ENCODE results near the gene FRMD5. TPM values are rescaled to one million over a fixed set of nuclear protein-coding genes. Genes with fewer than 3 reads are reported as not detected.

The FRMD5 gene
- total and polyA plus RNA-seq, 2 experiments from 2014 or later: 5.9 to 10.1 TPM

DNA sequence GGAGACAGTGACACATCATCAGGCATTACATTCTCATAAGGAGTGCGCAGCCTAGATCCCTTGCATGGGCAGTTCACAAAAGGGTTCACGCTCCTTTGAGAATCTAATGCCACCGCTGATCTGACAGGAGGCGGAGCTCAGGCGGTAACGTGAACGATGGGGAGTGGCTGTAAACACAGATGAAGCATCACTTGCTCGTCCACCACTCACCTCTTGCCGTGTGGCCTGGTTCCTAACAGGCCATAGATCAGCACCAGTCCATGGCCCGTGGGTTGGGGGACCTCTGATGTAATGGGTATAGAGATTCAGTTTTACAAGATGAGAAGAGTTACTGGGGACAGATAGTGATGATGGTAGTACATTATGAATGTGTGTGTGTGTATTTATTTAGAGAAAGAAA is 63.0 kb downstream of the FRMD5 start:
- no peak for DNase-seq (ENCODE audit: low spot score)
- H2AFZ ChIP-seq: no peak overlapping the region

GRCh38 chr15:44130778-44131177 is 64.3 kb downstream of the FRMD5 start:
- ATAC-seq (no peak), DNase-seq (ENCODE audit: low spot score) (no peak)
- H3K79me2 ChIP-seq (replicated peaks; ENCODE audit: insufficient read depth): no peaks in the 10 kb centered on the region
- H2AFZ ChIP-seq: no peak overlapping the region
- no peak overlapping the region for H3K4me2 ChIP-seq
- H3K27ac Mint-ChIP-seq: no peak overlapping the region
- no peak overlapping the region for H3K27ac ChIP-seq (ENCODE audit: low read depth)
- H3K27me3 ChIP-seq (ENCODE audit: insufficient read depth): no peaks in the 10 kb centered on the region
- H3K4me1 Mint-ChIP-seq: no peaks in the 10 kb centered on the region
- H4K20me1 ChIP-seq (replicated peaks; ENCODE audit: insufficient read depth): peaks cover 8% of the 10 kb centered on the region
- H3K36me3 ChIP-seq (ENCODE audit: insufficient read depth): no peaks in the 10 kb centered on the region
- no peaks in the 10 kb centered on the region; the same call in 1 of the 2 replicates for H3K9me2 ChIP-seq (ENCODE audit: insufficient read depth)
- no peaks in the 10 kb centered on the region for H3K27me3 Mint-ChIP-seq (ENCODE audit: insufficient read depth, low read depth, poor library complexity)
- no peak overlapping the region for H3K4me3 ChIP-seq
- H3F3A ChIP-seq (replicated peaks; ENCODE audit: low read depth): no peaks in the 10 kb centered on the region
- no peaks in the 10 kb centered on the region for H3K9me3 Mint-ChIP-seq
- no peaks in the 10 kb centered on the region for H3K36me3 Mint-ChIP-seq (ENCODE audit: low read depth)
- no peaks in the 10 kb centered on the region for H3K4me1 ChIP-seq (ENCODE audit: insufficient read depth)
- H3K4me3 Mint-ChIP-seq: no peak overlapping the region
- TF ChIP-seq, protein P1, sequence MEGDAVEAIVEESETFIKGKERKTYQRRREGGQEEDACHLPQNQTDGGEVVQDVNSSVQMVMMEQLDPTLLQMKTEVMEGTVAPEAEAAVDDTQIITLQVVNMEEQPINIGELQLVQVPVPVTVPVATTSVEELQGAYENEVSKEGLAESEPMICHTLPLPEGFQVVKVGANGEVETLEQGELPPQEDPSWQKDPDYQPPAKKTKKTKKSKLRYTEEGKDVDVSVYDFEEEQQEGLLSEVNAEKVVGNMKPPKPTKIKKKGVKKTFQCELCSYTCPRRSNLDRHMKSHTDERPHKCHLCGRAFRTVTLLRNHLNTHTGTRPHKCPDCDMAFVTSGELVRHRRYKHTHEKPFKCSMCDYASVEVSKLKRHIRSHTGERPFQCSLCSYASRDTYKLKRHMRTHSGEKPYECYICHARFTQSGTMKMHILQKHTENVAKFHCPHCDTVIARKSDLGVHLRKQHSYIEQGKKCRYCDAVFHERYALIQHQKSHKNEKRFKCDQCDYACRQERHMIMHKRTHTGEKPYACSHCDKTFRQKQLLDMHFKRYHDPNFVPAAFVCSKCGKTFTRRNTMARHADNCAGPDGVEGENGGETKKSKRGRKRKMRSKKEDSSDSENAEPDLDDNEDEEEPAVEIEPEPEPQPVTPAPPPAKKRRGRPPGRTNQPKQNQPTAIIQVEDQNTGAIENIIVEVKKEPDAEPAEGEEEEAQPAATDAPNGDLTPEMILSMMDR (conservative IDR thresholded peaks at IDR 0.05; ENCODE audit: low read depth in 2 of 2): no peak; a peak in 2 of 4 replicates
- no peak for TF ChIP-seq POLR2AphosphoS5 (IDR thresholded peaks at IDR 0.05; ENCODE audit: low read depth)
- no peak for TF ChIP-seq EZH2phosphoT487 (IDR thresholded peaks at IDR 0.05; ENCODE audit: unreplicated experiment)
- TF ChIP-seq NANOG (IDR thresholded peaks at IDR 0.05; ENCODE audit: borderline replicate concordance): no peak
- no peak for TF ChIP-seq ZNF462 (CRISPR knock-in tag; IDR thresholded peaks at IDR 0.05)
- TF ChIP-seq JUNB (IDR thresholded peaks at IDR 0.05; ENCODE audit: unreplicated experiment): no peak
- no peak for TF ChIP-seq STAT1 (IDR thresholded peaks at IDR 0.05; ENCODE audit: unreplicated experiment)
- no peak for TF ChIP-seq ZNF114 (CRISPR knock-in tag; IDR thresholded peaks at IDR 0.05)
- TF ChIP-seq ETS1 (IDR thresholded peaks at IDR 0.05): no peak

More for the DNA sequence above, 63.0 kb downstream of the FRMD5 start:
- Mint-ChIP-seq H3K4me1 (no peaks in the 10 kb centered on the region), H3K36me3 (ENCODE audit: low read depth) (no peaks in the 10 kb centered on the region), H3K27ac (no peak overlapping the region), H3K4me3 (no peak overlapping the region), H3K9me3 (no peaks in the 10 kb centered on the region), H3K27me3 (ENCODE audit: insufficient read depth, low read depth, poor library complexity) (no peaks in the 10 kb centered on the region)
- H3K4me3 ChIP-seq: no peak overlapping the region
- H3F3A ChIP-seq (replicated peaks; ENCODE audit: low read depth): no peaks in the 10 kb centered on the region
- no peaks in the 10 kb centered on the region for H3K27me3 ChIP-seq (ENCODE audit: insufficient read depth)
- no peak for ATAC-seq
- peaks cover 3% of the 10 kb centered on the region; the same call in 1 of the 2 replicates for H3K9me2 ChIP-seq (ENCODE audit: insufficient read depth)
- H3K36me3 ChIP-seq (ENCODE audit: insufficient read depth): no peaks in the 10 kb centered on the region
- no peak overlapping the region for H3K4me2 ChIP-seq
- H4K20me1 ChIP-seq (replicated peaks; ENCODE audit: insufficient read depth): peaks cover 4% of the 10 kb centered on the region
- no peaks in the 10 kb centered on the region for H3K79me2 ChIP-seq (replicated peaks; ENCODE audit: insufficient read depth)
- no peak overlapping the region for H3K27ac ChIP-seq (ENCODE audit: low read depth)
- no peak for TF ChIP-seq NANOG (IDR thresholded peaks at IDR 0.05; ENCODE audit: borderline replicate concordance)
- no peak for TF ChIP-seq ZNF331 (CRISPR knock-in tag; IDR thresholded peaks at IDR 0.05; ENCODE audit: low read depth)
- TF ChIP-seq CREB1 (CRISPR knock-in tag; IDR thresholded peaks at IDR 0.05; ENCODE audit: low read depth): no peak
- no peak for TF ChIP-seq EZH2phosphoT487 (IDR thresholded peaks at IDR 0.05; ENCODE audit: unreplicated experiment)
- H3K4me1 ChIP-seq (ENCODE audit: insufficient read depth): no peaks in the 10 kb centered on the region

Measured in GM23338 (cell line).